ENCODE data around the gene TCTN3.

DNA sequence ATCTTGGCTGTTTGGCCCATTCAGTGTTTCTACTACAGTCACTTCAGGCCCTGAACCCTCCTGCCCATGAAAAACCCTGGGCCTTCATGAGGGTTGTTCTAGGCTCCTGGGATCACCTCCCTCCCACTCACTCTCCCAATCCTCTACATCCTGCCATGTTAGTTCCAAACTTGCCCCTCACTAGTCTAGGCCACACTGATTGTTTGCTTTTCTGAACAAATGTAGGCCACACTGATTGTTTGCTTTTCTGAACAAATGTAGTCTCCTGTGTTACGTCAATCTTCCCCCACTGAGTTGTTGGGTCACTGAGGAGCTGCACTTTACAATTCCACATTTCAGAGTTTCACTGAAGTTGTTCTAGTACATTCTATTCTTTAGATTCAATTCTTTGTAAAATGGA, 31.9 kb downstream of the TCTN3 start:
- TF ChIP-seq, protein P1, sequence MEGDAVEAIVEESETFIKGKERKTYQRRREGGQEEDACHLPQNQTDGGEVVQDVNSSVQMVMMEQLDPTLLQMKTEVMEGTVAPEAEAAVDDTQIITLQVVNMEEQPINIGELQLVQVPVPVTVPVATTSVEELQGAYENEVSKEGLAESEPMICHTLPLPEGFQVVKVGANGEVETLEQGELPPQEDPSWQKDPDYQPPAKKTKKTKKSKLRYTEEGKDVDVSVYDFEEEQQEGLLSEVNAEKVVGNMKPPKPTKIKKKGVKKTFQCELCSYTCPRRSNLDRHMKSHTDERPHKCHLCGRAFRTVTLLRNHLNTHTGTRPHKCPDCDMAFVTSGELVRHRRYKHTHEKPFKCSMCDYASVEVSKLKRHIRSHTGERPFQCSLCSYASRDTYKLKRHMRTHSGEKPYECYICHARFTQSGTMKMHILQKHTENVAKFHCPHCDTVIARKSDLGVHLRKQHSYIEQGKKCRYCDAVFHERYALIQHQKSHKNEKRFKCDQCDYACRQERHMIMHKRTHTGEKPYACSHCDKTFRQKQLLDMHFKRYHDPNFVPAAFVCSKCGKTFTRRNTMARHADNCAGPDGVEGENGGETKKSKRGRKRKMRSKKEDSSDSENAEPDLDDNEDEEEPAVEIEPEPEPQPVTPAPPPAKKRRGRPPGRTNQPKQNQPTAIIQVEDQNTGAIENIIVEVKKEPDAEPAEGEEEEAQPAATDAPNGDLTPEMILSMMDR (IDR thresholded peaks at IDR 0.05; ENCODE audit: borderline replicate concordance, extremely low read depth, low read length, poor library complexity, severe bottlenecking): no peak
- TF ChIP-seq EZH2 (IDR thresholded peaks at IDR 0.05; ENCODE audit: borderline replicate concordance, low read depth, low read length, severe bottlenecking): no peak
